HG02938 (cell line): ENCODE measurements around the gene CNTNAP5.

ENCODE experiments used
- ATAC-seq: cut with Tn5 transposase; IDR thresholded peaks from one replicate; pipeline ENCODE4 v1.9.1; 2021; ENCODE audit warnings: mild to moderate bottlenecking, moderate library complexity; ENCODE audit not compliant: unreplicated experiment

The CNTNAP5 gene

DNA sequence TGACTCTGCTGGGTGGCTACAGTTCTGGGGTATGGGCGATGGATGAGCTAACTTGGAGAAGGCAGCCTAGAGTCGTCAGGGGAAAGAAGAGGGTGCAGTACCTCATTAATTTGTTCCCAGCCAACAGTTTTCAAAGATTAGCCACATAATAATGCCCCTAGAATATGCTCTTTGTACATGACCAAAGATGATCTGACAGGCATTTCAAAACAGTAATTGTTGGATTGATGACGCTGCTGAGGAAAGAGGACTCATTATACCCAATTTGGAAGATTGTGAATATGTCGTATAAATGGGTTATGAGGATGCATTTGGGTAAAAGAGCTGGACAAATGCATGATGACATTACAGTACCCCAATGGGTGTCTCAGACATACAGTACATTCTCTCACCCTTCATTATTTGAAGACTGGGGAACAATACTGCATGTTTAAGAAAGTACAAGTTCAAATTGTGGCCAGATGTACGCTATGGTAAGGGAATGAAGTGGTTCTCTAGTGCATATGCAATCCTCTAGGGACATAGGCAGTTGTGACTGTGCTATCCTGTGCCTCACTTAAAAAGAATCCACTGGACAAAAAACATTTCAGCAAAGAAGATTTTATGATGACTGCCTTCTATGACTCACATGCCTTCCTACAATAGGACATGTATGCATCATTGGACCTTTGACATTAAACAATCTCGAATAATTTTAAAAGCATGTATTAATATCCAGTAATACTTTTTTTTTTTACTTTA is 233.2 kb downstream of the CNTNAP5 start:
- no peak for ATAC-seq

DNA sequence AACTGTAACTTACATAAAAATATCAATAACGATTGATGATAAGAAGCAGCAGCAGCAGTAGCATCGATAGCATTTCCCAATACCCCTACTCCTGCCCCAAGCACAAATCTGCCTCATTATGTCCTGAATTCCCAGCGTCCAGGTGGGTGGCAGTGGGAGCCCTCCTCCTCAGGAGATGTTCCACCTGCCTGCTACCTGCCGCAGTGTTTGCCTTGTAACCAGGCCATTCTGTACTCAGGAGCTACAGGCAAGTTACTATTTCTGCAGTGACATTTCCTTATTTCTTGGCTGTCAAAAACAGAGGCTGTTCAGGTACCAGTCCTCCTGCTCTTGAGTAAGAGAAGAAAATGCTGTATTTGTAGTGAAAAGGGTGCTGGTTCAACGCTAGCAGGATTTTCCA is 236.4 kb downstream of the CNTNAP5 start:
- ATAC-seq: no peak

DNA sequence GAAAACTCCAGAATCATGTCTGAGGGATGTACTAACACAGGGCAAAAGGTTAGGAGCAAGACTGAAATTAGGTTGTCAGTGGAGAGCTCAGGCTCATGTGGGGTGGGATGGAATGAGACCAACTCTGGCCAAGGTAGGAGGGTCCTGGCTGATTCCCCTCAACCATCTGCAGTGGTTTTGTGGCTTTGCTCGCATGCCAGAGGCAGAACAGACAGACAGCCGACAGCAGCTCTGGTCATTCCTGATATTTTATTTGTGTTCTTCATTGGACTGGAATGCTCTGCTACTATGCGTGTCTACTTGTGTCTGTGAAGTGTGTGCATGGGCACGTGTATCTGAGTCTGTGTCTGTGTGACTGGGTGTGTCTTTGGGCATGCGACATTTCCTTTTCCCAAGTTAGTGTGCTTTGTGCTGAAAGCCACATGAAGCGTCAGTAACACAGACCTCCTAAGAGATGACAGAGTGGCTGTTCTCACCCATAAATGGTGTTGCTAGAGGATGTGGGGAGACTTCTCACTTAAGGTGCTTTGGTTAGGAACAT is 239.5 kb downstream of the CNTNAP5 start:
- ATAC-seq: no peak

DNA sequence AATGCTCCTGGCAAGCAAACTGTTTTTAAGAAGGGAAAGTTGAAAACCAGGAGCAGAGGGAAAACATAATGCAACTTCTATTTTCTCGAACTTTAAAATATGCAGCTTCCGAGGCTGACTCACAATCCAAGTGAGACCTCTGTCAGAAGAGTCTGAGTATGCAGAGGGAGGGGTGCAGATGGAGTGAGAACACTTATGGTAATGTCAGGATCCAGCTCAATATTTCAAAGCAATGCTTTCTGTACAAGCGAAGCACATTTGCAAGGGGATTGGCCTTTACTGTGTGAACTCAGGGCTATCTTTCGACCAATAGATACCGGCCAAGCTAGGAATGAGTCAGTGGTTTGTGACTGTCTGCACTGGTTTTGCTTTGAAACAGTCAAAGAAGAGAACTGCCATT is 242.7 kb downstream of the CNTNAP5 start:
- no peak for ATAC-seq

DNA sequence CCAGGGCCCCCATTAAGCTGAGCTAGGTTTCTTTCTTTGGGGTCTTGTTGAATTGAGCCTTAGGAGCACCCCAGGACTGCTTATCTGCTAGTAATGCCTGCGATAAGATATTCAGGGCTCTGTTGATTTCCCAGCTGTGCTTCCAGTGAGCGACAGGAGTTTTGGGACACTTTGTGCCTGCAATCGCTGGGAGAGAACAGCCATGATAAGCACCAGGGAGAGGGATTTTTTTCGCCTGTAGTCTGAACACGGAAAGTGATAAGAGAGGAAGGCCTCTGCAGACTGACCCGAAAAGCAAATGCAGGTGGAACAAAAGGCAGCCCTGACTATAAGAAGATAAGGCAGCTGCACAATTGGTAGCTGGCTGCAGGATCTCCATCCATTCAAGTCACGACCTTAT is 244.3 kb downstream of the CNTNAP5 start:
- ATAC-seq: no peak

DNA sequence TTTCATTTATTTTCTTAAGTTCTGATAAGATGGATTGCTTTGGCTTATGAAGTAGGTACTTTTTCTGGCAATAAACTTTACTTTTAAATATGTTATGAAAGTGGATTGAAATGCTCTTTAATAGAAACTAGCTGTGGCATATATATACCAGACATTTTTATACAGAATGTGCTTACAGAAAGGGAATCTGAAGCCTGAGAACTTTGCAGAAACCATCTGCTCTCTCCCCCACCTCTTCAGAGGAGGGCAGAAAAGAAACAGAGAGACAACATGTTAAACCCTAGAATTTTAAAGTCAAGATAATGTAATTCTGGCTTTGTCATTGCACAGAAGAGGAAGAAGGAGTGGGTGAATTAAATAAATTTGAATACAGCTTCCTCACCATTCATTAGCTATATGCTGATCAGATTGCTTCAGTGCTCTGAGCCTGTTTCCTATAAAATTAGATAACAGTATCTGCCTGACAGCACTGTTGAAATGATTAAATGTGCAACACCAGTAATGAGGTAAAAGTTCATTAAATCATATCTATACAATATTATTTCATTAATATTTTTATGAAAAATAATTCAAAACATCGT is 247.3 kb downstream of the CNTNAP5 start:
- ATAC-seq: no peak

DNA sequence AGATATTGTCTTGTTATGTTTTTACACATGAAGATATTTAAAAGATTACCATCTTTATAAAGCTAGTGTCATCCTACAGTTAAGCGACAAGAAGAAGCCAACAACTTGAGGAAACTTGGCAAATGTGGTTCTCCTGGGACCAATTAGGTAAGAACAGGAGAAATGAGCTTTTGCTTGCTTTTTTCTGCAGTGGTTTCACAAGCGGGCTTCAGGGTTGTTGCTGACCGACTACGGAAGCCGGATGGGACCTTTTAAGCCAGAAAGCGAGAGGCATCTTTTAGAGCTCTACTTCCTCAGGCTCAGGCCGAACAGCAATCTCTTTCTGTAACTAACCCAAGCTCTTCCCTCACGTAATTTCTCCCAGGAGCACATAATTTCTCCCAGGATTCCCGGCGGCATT is 256.5 kb downstream of the CNTNAP5 start:
- ATAC-seq: no peak

DNA sequence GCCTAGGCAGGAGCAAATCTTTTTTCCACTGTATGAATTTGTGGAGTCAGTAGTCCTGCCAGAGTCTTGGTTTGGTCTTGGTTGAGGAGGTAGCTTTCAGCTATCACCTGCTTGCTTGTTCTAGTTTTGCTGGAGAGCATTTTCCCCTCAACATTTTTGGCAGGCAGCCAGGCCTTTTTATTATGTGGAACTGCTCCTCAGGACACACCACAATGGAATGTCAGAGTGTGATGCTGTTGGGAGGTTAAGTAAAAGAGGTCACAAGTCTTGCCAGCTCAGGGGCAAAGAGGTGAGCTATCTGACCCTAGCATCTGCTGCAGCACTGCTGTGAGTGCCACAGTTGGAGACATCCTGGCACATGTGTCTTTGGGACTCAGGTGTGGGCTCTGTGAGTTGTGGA is 258.0 kb downstream of the CNTNAP5 start:
- no peak for ATAC-seq

DNA sequence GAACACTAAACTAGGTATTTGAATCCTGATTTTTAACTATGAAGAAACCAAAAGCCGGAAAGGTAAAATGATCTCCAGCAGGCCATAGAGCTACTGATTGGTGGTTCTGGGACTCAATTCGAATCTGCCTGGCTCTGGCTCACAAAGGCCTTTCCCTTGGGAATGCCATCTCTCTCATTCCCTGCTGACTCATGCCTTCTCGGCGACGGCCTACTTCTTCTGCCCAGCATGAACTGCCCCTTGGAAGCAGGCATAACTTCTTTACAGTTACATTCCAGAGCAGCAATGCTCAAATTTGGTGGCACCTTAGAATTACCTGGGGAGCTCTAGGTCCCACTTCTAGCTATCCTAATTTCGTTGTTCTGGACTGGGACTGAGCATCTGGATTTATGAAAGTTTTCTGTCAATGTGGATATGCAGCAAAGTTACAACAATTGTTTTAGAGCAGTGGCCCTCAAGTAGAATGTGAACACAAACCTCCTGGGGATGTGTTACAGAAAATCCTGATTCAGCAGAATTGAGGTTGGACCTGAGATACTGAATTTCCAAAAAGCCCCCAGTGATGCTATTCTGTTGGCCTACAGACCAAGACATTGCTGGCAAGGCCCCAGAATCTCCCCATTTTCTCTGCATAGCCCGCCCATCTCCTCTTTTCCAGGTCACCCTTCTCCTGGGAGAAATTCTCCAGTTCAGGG is 261.1 kb downstream of the CNTNAP5 start:
- no peak for ATAC-seq

DNA sequence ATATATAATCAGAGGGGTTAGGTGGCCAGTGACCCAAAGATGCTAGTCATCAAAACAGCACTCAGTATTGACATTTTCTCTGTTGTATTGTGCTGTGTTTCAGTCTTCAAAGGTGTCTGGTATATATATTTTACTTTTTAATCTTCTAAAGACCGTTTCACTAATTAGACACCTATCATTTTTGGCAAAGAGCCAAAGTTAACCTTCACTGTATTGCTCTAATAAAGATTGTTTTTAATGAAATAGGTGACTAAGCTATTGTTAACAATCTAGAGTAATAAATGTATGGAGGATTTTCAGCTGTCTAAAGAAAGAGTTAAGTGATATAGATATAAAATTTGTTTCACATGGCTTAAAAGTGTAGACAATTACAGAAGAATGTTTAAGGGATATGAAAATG is 264.0 kb downstream of the CNTNAP5 start:
- ATAC-seq: no peak

DNA sequence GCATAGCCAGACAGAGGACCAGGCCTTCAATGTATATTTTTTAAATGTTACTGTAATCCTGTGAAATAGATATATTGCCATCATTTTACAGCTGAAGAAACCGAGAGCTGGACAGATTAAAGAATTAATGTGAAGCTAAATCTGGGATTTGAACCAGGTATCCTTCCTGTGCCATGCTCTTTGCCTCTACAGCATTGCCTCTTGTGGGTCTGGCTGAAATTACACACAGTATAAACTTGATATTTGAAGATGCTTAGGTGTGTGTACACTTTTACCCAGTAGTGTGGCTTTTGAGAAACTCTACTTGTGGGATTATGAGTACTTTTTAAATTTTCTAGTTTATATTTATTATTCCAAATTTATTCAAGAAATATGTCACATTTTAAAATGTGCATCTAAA is 264.5 kb downstream of the CNTNAP5 start:
- ATAC-seq: no peak

DNA sequence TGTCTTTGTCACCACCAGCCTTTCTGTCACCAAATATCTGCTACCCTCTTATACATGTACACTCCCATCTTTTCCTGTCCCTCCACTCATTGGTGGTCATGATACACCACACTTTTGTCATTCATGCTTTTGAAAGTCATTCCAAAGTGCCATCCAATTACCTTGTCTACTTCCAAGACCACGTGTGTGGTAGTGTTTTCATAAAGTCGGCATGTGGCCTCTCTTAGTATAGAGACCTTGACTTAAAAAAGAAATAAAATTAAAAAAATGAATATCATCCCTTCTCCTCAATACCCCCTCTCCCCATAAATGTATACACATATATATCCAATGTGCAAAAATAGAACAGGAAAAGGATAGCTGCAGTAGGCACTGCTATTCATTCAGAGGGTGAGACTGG is 271.4 kb downstream of the CNTNAP5 start:
- ATAC-seq: no peak

DNA sequence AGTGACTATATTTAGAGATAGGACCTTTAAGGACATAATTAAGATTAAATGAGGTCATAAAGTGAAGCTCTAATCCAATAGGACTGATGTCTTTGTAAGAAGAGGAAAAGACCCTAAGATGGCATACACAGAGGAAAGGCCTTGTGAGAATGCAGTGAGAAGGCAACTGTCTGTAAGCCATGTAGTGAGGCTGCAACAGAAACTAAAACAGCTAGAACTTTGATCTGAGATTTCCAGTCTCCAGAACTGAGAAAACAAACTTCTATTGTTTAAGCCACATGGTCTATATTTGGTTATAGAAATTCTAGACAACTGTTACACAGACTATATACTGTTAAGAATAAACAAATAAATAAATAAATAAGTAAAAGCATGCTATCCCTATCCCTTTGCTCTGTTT is 276.8 kb downstream of the CNTNAP5 start:
- ATAC-seq: no peak

DNA sequence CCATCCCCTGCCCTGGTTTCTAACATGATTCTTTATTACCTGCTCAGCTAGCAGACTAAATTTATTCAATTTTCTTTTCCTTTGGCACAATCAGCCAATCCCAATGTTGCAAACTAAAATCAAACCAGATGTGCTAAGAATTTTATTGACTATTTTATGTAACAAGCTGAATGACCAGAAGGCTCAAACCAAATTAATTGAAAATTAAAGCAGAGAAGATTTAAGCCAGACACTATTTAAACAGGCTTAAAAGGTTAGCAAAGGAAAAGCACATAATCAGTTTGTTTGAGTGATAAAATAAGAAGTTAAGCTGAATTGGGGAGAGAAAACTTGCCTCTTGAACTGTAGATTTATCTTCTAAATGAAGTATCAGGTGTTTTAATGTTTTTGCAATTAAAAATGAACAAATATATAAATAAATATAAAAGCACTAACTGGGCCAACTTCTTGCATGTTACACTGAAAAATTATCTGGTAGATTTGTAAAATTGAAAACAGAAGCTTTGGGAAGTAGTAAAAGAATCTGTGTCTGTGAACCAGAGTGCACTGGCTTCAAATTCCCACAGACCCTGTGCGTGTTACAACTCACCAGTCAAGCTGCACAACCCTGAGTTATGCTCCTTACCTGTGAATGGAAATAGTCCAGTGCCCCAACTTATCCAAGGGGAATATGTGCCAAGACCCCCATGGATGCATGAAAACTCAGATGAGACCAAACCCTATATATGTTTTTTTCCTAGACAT is 283.4 kb downstream of the CNTNAP5 start:
- ATAC-seq: no peak

DNA sequence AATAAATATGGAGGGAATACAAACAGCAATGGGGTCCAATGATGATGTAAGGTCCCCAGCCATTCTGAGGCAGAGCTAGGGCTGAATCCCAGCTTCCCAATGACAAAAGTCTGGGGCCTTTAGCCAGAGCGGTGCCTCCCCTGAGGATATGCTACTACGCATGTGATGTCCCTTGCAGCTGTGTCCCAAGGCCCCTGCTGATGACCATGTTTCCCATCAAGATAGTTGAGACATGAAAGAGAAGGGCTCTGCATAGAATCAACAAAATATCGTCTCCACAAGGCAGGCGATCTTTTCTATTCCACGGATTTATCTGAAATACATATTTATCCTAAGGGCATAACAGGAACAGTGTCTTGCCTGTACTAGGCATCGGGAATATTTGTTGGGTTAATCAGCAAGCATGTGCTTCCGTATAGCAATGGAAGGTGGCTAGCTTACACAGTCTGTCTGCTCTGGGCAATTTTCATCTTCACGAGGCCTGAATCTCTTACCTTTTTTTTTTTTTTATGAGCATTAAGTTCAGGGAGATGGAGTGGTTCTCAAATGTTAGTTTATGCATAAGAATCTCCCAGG is 284.6 kb downstream of the CNTNAP5 start:
- ATAC-seq: no peak

DNA sequence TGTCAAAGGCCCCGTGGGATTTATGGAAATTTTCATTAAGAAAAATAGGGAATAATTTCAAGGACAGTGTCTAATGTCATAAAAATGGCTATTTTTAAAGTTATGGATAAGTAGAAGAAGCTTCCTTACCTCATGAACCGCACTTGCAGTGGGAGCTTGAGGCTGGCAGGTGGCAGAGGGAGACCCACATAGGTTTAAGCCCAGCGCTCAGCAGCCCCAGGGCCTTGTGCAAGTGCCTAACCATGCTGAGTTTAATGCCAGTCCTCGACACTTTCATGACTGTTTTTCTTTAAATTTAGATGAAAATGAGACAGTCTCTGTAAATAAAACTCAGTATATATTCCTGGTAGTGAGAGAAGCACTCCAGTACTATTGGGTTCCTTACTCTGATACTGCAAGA is 285.6 kb downstream of the CNTNAP5 start:
- no peak for ATAC-seq

DNA sequence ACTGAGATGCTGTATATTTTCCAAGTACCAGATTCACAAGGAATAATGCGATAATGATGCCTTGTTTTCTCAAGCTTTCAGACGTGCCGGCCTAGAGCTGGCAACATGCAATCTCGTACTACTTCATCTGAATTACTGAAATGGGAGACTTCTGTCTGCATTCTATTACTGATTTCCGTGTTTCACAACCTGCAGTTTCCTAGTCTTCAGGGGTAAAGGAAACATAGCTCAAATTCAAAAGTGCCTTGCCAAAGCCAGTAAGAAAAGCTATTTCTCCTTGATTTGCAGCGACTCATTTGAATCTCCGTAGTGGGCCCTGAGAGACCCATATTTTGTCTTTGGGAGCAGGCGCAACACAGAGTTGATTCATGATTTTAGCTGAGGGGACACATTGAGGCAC is 289.0 kb downstream of the CNTNAP5 start:
- no peak for ATAC-seq

DNA sequence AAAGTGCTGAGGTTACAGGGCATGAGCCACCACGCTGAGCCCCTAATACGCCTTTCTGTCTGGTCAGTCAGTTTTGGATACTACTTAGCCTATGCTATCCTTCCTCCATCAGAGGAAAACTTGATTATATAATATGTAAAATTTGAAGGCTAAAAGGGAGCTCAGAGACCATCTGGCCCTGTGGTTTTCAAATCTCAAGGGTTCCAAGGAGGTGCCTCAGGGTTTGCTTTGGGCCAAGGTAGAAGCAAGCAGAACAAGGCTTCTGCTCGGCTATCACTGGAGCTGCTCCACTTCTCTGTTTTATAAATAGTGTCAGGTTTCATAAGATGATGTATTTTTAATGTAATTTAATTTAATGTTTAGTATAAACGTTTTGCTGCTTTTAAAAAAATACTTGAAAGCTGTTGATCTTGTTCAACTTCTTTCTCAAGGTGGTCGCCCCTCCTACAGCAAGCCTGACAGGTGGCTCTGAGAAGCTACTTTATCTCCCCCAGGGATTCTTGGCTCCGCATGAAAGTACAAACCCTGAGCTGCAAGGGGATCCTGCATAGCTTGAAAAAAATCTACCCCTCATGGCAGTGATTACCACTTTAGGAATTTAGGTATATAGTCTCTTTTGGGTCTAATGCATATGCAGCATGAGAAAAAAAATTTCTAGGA is 290.3 kb downstream of the CNTNAP5 start:
- no peak for ATAC-seq

DNA sequence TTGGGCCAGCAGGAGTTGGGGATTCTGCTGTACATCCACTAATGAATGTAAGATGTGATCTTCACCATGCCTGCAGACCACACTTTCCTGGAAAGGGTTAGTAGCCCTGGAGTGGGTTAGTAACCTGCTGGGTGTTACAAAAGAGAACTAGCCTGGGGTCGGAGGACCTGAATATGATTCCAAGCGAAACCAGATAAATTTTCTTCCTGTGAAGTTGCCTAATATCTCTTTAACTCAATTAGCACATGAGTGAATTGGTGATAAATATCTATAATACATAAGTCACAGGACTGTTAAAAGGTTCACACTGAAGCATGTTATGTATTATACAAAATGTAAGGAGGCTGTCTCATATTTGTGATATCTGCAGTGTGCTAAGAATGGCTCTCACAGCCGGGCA is 291.0 kb downstream of the CNTNAP5 start:
- no peak for ATAC-seq

DNA sequence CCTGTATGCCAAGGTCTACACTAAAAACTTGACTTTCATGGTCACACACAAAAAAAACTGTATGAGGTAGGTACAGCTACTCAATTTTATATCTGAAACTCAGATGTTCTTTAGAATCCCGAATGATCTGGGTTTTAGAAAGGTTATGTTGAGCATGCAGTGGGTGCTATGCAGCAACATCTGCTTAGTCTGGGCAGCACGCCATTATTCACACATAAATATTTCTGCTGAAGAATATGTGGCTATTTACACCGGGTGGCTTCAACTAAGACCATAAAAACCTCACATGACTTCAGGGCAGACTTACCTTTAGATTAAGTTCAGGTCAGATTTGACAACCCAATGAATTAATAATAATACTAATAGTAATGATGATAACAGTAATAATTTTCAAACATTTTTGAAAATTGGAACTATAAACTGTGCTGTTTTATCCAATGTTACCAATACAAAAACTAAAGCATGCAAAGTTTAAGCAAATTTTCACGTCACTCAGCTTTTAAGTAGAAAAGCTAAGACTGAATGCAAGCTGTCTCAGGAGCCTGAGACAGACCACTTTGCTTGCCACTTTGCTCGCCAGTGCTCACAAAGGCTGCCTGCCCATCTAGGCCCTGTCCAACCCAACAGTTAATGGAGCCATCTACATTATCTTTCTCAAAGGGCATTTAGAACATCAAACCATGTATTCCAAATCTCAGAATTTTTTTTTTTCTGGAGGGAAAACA is 292.0 kb downstream of the CNTNAP5 start:
- no peak for ATAC-seq
